ENCODE measurements around the gene AHDC1. TPM values are rescaled to one million over a fixed set of nuclear protein-coding genes. Genes with fewer than 3 reads are reported as not detected.

AHDC1 gene
- polyA plus RNA-seq, 3 donors = 0.16 to 3.3 (median 0.30) TPM

- Histone ChIP-seq H3K9ac (ENCODE audit: insufficient read depth, low read length, poor library complexity, severe bottlenecking) (no peak overlapping the region), H3K36me3 (replicated peaks in 1 of 2; ENCODE audit: control insufficient read depth in 1 of 2, insufficient read depth in 2 of 2, low read length in 2 of 2) (no peaks in the 10 kb centered on the region), H3K79me2 (ENCODE audit: insufficient read depth, low read length) (peaks cover 19% of the 10 kb centered on the region), H3K4me3 (replicated peaks in 1 of 3; ENCODE audit: low read depth in 2 of 3, low read length in 3 of 3) (no peak overlapping the region), H4K20me1 (ENCODE audit: insufficient read depth, low read length) (peaks cover 67% of the 10 kb centered on the region), H2AFZ (ENCODE audit: insufficient read depth, low read depth, low read length, poor library complexity, severe bottlenecking) (no peak overlapping the region), H3K27me3 (ENCODE audit: control insufficient read depth in 2 of 2, insufficient read depth in 2 of 2, low read length in 2 of 2) (peaks cover 0 to 4% of the 10 kb centered on the region in 2 donors), H3K9me3 (replicated peaks in 1 of 2; ENCODE audit: control insufficient read depth in 1 of 2, insufficient read depth in 1 of 2, low read length in 2 of 2) (no peaks in the 10 kb centered on the region), H3K4me1 (ENCODE audit: control insufficient read depth in 1 of 2, insufficient read depth in 2 of 2, low read length in 2 of 2) (peaks cover 28 to 43% of the 10 kb centered on the region in 2 donors), H3K27ac (ENCODE audit: low read depth in 1 of 2, low read length in 2 of 2) (no peak overlapping the region), H3K4me2 (replicated peaks; ENCODE audit: extremely low read depth, low read length, poor library complexity, severe bottlenecking) (no peak overlapping the region)
- Mint-ChIP-seq H3K36me3 (peaks cover 1 to 3% of the 10 kb centered on the region in 2 donors), H3K9me3 (no peaks in the 10 kb centered on the region), H3K4me1 (peaks cover 45% of the 10 kb centered on the region), H3K27me3 (ENCODE audit: low read depth in 3 of 3) (peaks cover 7 to 25% (median 8%) of the 10 kb centered on the region in 3 donors), H3K27ac (peak overlapping the region in 1 of 7 donors; percentile 39), H3K4me3 (no peak overlapping the region)
- intact Hi-C loops (cut with micrococcal nuclease) = loop anchor here (5.0 to 10.0 kb wide), 4 partner anchors 105 to 295 kb away; partner anchors contain the start of gene WASF2 (in 1 of the 2)
- 38% methylated on average over 6 of the region's 9 CpGs for WGBS (ENCODE audit: insufficient coverage)
- no peak for DNase-seq
- no peak for TF ChIP-seq CTCF (IDR thresholded peaks at IDR 0.05)
Measured at GRCh38 chr1:27599605-27600497, 4.1 kb downstream of the AHDC1 start.

- Mint-ChIP-seq H3K27ac (peak overlapping the region in 1 of 7 donors; percentile 54), H3K36me3 (peaks cover 1 to 3% of the 10 kb centered on the region in 2 donors), H3K27me3 (ENCODE audit: low read depth in 3 of 3) (peaks cover 7 to 23% (median 8%) of the 10 kb centered on the region in 3 donors), H3K9me3 (no peaks in the 10 kb centered on the region), H3K4me3 (no peak overlapping the region), H3K4me1 (peaks cover 39% of the 10 kb centered on the region)
- Histone ChIP-seq H4K20me1 (ENCODE audit: insufficient read depth, low read length) (peaks cover 74% of the 10 kb centered on the region), H3K36me3 (replicated peaks in 1 of 2; ENCODE audit: control insufficient read depth in 1 of 2, insufficient read depth in 2 of 2, low read length in 2 of 2) (no peaks in the 10 kb centered on the region), H3K9me3 (replicated peaks in 1 of 2; ENCODE audit: control insufficient read depth in 1 of 2, insufficient read depth in 1 of 2, low read length in 2 of 2) (no peaks in the 10 kb centered on the region), H3K9ac (ENCODE audit: insufficient read depth, low read length, poor library complexity, severe bottlenecking) (no peak overlapping the region), H3K4me2 (replicated peaks; ENCODE audit: extremely low read depth, low read length, poor library complexity, severe bottlenecking) (no peak overlapping the region), H3K27ac (ENCODE audit: low read depth in 1 of 2, low read length in 2 of 2) (no peak overlapping the region), H2AFZ (ENCODE audit: insufficient read depth, low read depth, low read length, poor library complexity, severe bottlenecking) (no peak overlapping the region), H3K79me2 (ENCODE audit: insufficient read depth, low read length) (peaks cover 19% of the 10 kb centered on the region), H3K4me1 (ENCODE audit: control insufficient read depth in 1 of 2, insufficient read depth in 2 of 2, low read length in 2 of 2) (peaks cover 28 to 35% of the 10 kb centered on the region in 2 donors), H3K27me3 (ENCODE audit: control insufficient read depth in 2 of 2, insufficient read depth in 2 of 2, low read length in 2 of 2) (peaks cover 0 to 4% of the 10 kb centered on the region in 2 donors), H3K4me3 (replicated peaks in 1 of 3; ENCODE audit: low read depth in 2 of 3, low read length in 3 of 3) (no peak overlapping the region)
- DNase-seq = peak in 1 of 3 donors; percentile 28
- intact Hi-C loops (cut with micrococcal nuclease) = no loop called here
- TF ChIP-seq CTCF (IDR thresholded peaks at IDR 0.05) = no peak
- no CpG with 5 or more reads among the region's 6 CpGs for WGBS (ENCODE audit: insufficient coverage)
Measured at GRCh38 chr1:27598902-27599528, 4.9 kb downstream of the AHDC1 start.

Data from CD14-positive monocyte (primary cell).